Rectal smooth muscle tissue (tissue), 1 donor: Measurements from ENCODE around the gene TERT.

ENCODE experiments used
- H3K27ac ChIP-seq: one replicate; pipeline ENCODE4 v1.7.0; 2013; ENCODE audit warnings: low read depth, low read length, inconsistent platforms
- H3K27me3 ChIP-seq: one replicate; pipeline ENCODE4 v1.7.0; 2013; ENCODE audit warnings: low read length; ENCODE audit not compliant: control insufficient read depth, insufficient read depth
- H3K36me3 ChIP-seq: one replicate; pipeline ENCODE4 v1.7.0; 2013; ENCODE audit warnings: low read length; ENCODE audit not compliant: control insufficient read depth, insufficient read depth
- H3K4me1 ChIP-seq: one replicate; pipeline ENCODE4 v1.7.0; 2013; ENCODE audit warnings: low read length; ENCODE audit not compliant: control insufficient read depth, insufficient read depth
- H3K4me3 ChIP-seq: one replicate; pipeline ENCODE4 v1.7.0; 2013; ENCODE audit warnings: low read length
- H3K9ac ChIP-seq: one replicate; pipeline ENCODE4 v1.7.0; 2013; ENCODE audit warnings: low read length

Gene TERT

DNA sequence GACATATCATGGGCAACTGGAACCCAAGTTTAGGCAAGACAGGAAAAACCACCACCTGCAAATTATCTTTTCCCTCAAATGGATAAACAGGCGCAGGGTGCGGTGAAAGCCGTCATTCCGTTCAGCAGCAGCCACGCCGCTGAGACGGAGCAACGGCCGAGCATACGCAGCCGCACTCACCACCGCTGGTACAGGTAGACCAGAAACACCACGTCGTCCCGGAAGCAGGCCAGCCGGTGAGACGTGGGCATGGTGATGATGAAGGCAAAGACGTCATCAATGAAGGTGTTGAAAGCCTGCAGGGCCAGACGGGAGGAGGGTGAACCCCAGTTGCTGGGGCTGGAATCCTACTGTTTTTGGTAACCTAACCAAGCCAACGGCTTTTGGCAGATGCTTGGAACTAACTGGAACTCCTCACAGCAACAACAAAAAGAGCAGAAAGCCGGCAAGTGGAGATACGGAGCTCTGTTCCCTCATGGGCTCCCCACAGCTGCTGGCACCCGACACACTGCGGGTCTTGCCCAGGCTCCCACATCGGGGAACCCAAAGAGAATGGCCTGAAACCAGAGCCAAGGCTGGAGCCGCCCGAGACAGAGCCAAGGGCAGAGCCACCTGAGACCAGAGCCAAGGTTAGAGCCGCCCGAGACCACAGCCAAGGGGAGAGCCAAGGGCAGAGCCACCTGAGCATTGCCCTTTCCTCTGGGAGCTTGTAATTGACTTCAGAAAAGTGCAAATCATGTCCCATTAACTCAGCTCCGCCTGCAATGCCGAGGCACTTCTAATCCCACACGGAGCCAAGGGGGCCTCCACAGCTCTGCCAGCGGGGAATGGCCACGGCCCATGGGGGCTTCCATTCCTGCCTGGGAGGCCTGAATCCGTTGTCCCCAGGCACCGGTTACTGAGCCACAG lies 25.8 kb upstream of the TERT start:
- Histone ChIP-seq H3K9ac (no peak overlapping the region), H3K27ac (no peak overlapping the region), H3K4me3 (no peak overlapping the region), H3K36me3 (peaks cover 43% of the 10 kb centered on the region), H3K4me1 (no peaks in the 10 kb centered on the region), H3K27me3 (no peaks in the 10 kb centered on the region)

DNA sequence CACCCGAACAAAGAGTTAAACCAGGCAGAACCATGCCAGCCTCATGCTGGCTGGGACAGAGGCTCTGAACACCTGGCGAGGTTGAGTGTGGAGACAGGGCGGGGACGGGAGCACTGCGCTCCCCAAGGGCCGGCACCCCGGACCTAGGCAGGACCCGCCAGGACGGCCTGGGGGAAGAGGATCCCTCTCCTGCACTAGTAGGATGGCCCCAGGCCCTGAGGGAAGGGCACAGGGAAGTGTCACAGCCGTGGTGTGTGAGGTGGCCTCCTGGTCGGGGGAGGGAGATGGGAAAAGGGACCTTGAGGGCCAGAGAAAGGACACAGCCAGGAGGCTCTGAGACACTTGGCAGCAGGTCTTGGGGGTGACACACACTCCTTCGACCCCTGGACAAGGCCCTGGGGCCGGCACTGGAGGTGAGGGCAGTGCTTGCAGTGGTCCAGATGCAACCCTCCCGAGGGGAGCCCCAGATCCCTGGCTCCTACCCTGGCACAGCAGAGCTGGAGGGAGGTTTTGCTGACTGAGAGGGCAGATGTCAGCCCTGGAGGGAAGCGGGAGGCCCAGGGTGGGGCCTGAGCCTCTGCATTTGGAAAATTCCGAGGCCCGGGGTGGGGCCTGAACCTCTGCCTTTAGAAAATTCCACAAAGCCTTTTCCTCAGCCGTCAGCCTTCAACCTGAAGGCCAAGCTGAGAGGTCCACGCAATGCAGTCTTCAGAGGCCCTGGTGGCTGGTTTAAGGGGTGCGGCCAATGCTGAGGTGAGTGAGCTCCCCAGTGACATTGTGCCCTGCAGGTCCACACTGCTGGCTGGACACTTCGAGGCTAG lies 24.8 kb upstream of the TERT start:
- H3K9ac ChIP-seq, result no peak overlapping the region
- H3K4me3 ChIP-seq, result no peak overlapping the region
- H3K4me1 ChIP-seq, result no peaks in the 10 kb centered on the region
- H3K27me3 ChIP-seq, result no peaks in the 10 kb centered on the region
- no peak overlapping the region for H3K27ac ChIP-seq
- peaks cover 42% of the 10 kb centered on the region for H3K36me3 ChIP-seq

DNA sequence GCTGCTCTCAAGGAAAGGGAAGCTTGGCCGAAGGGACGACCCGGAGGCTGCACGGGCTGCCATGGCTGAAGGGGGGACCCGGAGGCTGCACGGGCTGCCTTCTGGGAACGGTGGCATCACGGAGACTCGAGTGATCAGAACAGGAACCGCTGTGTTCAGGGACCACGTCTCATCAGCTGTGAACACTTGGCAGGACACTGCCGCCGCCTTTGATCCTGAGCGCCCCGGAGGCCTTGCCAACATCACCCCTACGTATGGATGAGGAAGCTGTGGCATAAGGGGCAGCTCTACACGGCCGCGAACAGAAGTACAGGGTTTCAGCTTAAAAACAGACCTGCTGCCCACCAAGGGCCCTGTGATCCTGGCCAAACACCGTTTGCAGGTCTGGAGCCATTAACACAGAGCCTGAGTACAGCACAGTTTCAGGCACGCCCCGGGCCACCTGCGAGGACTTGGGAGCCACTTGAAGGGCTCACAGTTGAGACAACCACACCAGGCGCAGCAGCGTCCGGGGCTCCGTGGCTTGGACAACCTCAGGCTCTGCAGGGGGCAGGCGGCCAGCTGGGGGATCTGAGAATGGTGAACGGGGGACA lies 23.9 kb upstream of the TERT start:
- no peak overlapping the region for H3K27ac ChIP-seq
- H3K9ac ChIP-seq, result no peak overlapping the region
- no peaks in the 10 kb centered on the region for H3K27me3 ChIP-seq
- H3K4me1 ChIP-seq, result no peaks in the 10 kb centered on the region
- H3K36me3 ChIP-seq, result peaks cover 40% of the 10 kb centered on the region
- H3K4me3 ChIP-seq, result no peak overlapping the region

DNA sequence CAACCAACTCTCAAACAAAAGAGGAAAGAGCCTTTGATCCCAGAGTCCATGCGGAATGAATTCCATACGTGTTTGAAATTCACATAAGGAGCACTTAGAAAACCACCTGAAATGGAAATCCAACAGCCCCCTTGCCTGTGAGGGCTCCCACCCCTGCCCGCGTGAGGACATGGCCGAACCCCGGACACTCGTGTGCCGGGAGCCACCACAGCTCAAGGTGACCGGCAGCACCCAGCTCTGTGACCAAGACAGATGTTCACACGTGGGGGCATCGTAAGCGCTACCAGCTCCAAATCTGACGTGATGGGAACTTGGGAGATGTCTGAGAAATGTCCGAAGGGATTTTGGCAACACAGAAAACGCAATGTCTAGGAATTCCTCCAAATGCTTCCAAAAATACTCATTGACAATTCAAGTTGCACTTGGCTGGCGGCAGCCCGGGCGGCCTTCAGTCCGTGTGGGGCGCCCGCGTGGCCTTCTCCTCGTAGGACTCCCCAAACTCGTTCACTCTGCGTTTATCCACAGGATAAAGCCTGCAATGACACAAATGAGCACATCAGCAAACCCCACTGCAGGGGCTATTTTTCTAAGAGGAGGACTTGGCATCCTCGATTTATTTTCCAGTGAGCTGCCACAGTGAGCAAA lies 23.2 kb upstream of the TERT start:
- Histone ChIP-seq H3K27me3 (no peaks in the 10 kb centered on the region), H3K9ac (no peak overlapping the region), H3K4me1 (no peaks in the 10 kb centered on the region), H3K36me3 (peaks cover 35% of the 10 kb centered on the region), H3K4me3 (no peak overlapping the region), H3K27ac (no peak overlapping the region)

DNA sequence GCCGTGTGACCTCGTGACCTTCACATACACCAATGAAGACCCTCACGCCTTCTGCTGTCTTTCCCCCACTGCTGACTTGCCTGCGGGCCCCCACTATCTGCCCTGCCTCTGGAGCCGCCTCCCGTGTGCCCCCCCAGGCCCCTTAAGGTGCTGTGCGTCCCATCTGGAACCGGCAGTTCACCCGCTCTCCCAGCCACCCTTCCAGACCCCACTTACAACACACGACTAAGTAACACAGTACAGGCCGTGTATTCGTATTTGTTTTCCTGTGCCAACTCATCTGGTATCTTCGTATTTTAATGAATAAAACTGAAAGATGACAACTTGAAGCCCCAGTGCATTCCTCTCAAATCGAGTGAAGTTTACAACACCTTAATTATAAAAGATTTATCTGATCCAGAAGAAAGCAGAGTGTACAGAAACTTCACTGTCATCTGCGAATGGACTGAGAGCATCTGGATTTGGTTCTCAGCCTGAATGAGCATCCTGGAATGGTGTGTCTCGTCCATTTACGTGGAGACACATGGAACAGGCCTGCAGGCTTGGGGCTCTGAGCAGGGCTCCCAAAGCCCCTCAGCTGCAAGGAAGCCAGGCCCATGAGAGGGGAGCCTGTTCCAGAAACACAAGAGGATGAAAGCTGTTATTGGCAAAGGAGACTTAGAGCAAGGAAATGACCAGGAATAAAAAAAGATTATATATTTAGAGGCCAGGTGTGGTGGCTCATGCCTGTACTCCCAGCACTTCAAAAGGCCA lies 21.9 kb upstream of the TERT start:
- Histone ChIP-seq H3K36me3 (peaks cover 27% of the 10 kb centered on the region), H3K4me1 (no peaks in the 10 kb centered on the region), H3K27me3 (no peaks in the 10 kb centered on the region), H3K27ac (no peak overlapping the region), H3K4me3 (no peak overlapping the region), H3K9ac (no peak overlapping the region)

DNA sequence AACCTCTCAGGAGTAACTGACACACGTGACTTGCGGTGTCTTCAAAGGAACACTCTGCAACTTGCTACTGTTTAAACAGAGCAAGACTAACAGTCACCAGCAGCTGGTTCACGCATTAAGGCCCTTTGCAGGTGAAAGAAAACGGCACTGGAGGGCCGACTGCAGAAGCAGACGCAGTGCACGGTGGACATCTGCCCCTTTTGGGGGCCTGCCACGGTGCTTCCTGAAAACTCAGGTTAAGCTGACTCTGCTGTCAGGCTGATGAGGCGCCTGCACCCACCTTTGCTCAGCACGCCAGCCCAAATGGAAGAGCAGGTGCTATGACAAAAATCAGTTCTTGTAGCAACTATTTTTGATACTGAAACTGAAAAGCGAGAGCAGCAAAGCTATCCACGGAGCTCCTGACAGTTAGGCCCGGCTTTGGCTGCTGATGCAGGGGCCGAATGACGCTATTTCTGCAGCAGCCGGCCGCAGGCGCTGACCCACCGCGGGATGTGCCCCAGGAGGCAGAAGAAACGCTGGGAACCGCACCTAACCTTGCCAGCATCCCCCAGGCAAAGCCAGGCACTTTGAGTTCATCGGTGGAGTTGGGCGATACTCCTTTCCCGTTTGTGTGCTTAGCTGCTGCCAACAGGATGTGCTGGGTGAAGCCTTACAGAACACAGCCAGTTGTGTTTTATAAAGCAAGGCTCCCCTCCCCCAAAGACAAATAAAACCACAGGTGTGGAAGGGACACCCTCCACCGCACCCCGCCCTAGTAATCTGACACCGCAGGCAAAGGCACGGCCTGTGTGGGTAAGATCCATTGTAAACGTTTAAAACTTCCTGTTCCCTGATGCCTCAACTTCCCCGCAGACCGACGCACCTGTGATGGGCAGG lies 21.1 kb upstream of the TERT start:
- Histone ChIP-seq H3K4me1 (no peaks in the 10 kb centered on the region), H3K27ac (no peak overlapping the region), H3K4me3 (peak overlapping the region; percentile 47), H3K27me3 (no peaks in the 10 kb centered on the region), H3K36me3 (peaks cover 21% of the 10 kb centered on the region), H3K9ac (no peak overlapping the region)

DNA sequence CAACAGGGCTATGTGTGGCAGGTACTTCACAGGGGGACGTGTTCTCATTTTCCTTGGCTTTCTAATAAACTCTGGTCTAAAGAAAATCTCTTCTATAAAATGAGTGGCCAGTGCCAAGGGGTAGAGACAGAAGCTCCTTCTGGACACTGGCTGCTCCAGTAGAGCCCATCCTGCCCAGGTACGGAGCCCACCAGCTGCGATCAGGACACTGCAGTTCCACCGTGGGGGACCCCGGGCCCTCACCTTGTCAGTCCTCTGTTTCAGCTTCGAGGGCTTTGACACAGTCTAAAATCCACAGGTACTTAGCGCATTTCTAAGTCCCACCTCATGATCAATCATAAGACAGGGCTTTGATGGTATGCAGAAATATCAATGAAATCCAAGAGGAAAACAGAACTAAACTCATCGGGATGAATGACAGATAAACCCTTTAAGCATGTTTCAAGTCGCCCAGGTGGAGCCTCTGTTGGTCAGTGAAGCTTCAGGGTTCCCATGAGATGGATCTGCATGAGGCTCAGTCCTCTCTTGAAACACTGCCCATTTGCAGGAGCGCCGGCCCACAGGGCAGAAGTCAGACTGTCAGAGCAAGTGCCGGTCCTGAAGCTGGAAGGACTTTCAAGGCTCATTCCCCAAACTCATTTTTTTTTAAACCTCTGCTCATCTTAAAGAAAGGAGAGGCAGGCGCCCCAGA lies 20.3 kb upstream of the TERT start:
- Histone ChIP-seq H3K27ac (no peak overlapping the region), H3K4me1 (no peaks in the 10 kb centered on the region), H3K27me3 (no peaks in the 10 kb centered on the region), H3K9ac (no peak overlapping the region), H3K4me3 (peak overlapping the region; percentile 47), H3K36me3 (peaks cover 13% of the 10 kb centered on the region)

DNA sequence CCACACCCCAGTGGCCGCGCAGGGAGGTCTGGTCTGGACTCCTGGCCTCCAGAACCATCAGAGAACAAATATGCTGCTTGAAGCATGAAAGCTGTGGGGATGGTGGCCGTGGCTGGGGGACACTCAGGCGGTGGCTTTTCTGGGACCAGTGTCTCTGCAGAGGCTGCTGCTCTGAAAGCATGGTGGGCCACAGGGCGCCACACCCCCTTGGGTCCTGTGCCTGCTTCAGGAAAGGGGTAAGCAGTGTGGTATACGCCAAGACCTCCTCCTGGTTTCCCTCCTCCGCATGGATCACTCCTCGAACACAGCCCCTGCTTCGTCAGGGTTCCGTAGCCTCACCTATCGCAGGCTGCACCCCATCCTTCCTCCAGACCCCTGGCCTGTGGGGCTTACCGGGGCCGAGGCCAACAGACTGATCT lies 19.7 kb upstream of the TERT start:
- Histone ChIP-seq H3K27me3 (no peaks in the 10 kb centered on the region), H3K27ac (no peak overlapping the region), H3K4me1 (no peaks in the 10 kb centered on the region), H3K9ac (no peak overlapping the region), H3K4me3 (no peak overlapping the region), H3K36me3 (peaks cover 10% of the 10 kb centered on the region)

DNA sequence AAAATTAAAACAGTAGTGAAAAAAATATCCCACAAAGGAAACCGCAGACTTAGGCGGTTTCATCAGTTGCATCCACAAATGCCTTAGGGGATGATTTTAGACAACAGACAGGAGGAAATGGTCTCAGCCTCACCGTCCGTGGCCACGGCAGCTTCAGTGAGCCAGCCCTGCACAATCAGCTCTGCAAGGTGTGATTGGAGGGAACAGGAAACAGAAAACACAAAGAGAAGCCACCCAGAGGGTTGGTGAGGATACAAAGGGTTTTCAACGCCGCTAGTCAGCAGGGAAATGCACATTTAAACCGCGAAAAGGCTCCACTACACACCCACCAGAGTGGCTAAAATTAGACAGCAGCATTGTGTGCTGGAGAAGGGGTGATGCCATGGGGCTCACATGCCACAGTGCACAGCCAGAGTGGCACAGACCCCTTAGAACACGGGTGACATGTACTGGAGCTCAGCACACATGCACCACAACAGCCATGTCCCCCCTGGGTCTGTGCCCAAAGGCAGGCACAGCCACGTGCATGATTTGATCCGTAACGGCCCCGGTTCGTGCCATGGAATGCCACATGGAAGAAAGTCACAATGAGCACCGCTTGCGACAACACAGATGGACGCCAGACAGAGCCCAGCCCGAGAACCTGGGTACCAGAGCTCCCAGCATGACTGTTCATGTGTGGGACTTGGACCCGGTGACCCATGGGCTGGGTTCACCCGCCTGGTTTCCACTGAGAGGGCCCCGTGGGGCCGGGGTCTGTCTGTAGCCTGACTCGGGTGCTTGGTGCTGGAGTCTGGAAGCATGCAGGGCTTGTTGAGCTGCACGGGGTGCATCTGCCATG lies 18.3 kb upstream of the TERT start:
- Histone ChIP-seq H3K27ac (no peak overlapping the region), H3K4me1 (no peaks in the 10 kb centered on the region)

DNA sequence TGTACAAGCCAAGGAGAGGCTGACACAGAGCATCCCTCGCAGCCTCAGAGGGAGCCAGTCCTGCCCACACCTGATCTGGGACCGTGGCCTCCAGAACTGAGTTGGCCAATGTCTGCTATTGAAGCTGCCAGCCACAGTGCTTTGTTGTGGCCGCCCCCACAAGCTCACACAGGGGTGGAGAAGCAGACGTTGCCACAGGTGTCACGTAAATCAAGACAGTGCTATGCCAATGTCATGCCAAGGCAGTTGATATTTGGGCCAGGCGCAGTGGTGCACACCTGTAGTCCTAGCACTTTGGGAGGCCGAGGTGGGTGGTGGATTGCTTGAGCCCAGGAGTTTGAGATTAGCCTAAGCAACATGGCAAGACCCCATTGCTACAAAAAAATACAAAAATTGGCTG lies 17.3 kb upstream of the TERT start:
- H3K9ac ChIP-seq, result no peak overlapping the region
- H3K36me3 ChIP-seq, result no peaks in the 10 kb centered on the region
- H3K27ac ChIP-seq, result no peak overlapping the region
- no peak overlapping the region for H3K4me3 ChIP-seq
- H3K4me1 ChIP-seq, result no peaks in the 10 kb centered on the region
- H3K27me3 ChIP-seq, result no peaks in the 10 kb centered on the region

More for the DNA sequence above, 18.3 kb upstream of the TERT start:
- H3K9ac ChIP-seq, result no peak overlapping the region
- no peak overlapping the region for H3K4me3 ChIP-seq
- peaks cover 4% of the 10 kb centered on the region for H3K36me3 ChIP-seq
- no peaks in the 10 kb centered on the region for H3K27me3 ChIP-seq
